Measurements from ENCODE around the gene TEP1. TPM values are rescaled to one million over a fixed set of nuclear protein-coding genes. Genes with fewer than 3 reads are reported as not detected.

The TEP1 gene
- total and polyA plus RNA-seq, 4 donors, result 10.3 to 62.4 (median 38.6) TPM

Other genes starting within 250 kb of the TEP1 start
- gene OR11G2, start 222.6 kb downstream of the TEP1 start, total RNA-seq, result not detected
- gene OR11G2, start 222.6 kb downstream of the TEP1 start, polyA plus RNA-seq, result not detected
- not detected for gene OR11H6, start 189.8 kb downstream of the TEP1 start, total RNA-seq
- gene OR11H6, start 189.8 kb downstream of the TEP1 start, polyA plus RNA-seq, result not detected
- gene OR11H7, start 184.5 kb downstream of the TEP1 start, total RNA-seq, result not detected
- gene OR11H7, start 184.5 kb downstream of the TEP1 start, polyA plus RNA-seq, result not detected
- gene OR11H4, start 174.2 kb downstream of the TEP1 start, total RNA-seq, result not detected
- not detected for gene OR11H4, start 174.2 kb downstream of the TEP1 start, polyA plus RNA-seq
- gene TTC5, start 107.5 kb downstream of the TEP1 start, total RNA-seq, result 10 to 100 TPM; 12.0 to 15.4 TPM
- 1 to 10 TPM; 3.0 to 4.3 TPM for gene TTC5, start 107.5 kb downstream of the TEP1 start, polyA plus RNA-seq
- gene CCNB1IP1, start 80.2 kb downstream of the TEP1 start, total RNA-seq, result 10 to 100 TPM; 34.6 to 50.9 TPM
- gene CCNB1IP1, start 80.2 kb downstream of the TEP1 start, polyA plus RNA-seq, result 10 to 100 TPM; 65.5 to 75.4 TPM
- gene PARP2, start 69.9 kb downstream of the TEP1 start, total RNA-seq, result 10 to 100 TPM; 13.4 to 19.5 TPM
- 10 to 100 TPM; 13.4 to 21.4 TPM for gene PARP2, start 69.9 kb downstream of the TEP1 start, polyA plus RNA-seq
- 1 to 10 TPM in 1 of 2 donors, under 1 TPM in 1; 0.39 to 1.3 TPM for gene KLHL33, start 22.7 kb upstream of the TEP1 start, total RNA-seq
- gene KLHL33, start 22.7 kb upstream of the TEP1 start, polyA plus RNA-seq, result under 1 TPM; 0.25 to 0.41 TPM
- gene OSGEP, start 41.3 kb upstream of the TEP1 start, total RNA-seq, result 10 to 100 TPM; 27.5 to 40.0 TPM
- gene OSGEP, start 41.3 kb upstream of the TEP1 start, polyA plus RNA-seq, result 10 to 100 TPM; 14.9 to 82.1 TPM
- 10 to 100 TPM; 51.1 to 66.0 TPM for gene APEX1, start 41.7 kb upstream of the TEP1 start, total RNA-seq
- 100 to 1,000 TPM in 1 of 2 donors, 10 to 100 TPM in 1; 84.8 to 122 TPM for gene APEX1, start 41.7 kb upstream of the TEP1 start, polyA plus RNA-seq
- 10 to 100 TPM; 25.9 to 27.6 TPM for gene PIP4P1, start 47.9 kb upstream of the TEP1 start, total RNA-seq
- gene PIP4P1, start 47.9 kb upstream of the TEP1 start, polyA plus RNA-seq, result 10 to 100 TPM; 15.8 to 42.7 TPM
- gene PNP, start 55.9 kb upstream of the TEP1 start, total RNA-seq, result 10 to 100 TPM; 46.2 to 54.1 TPM
- gene PNP, start 55.9 kb upstream of the TEP1 start, polyA plus RNA-seq, result 10 to 100 TPM; 21.9 to 56.5 TPM
- under 1 TPM; 0.78 to 0.96 TPM for gene RNASE10, start 92.0 kb upstream of the TEP1 start, total RNA-seq
- not detected for gene RNASE10, start 92.0 kb upstream of the TEP1 start, polyA plus RNA-seq
- not detected for gene RNASE9, start 147.5 kb upstream of the TEP1 start, total RNA-seq
- not detected for gene RNASE9, start 147.5 kb upstream of the TEP1 start, polyA plus RNA-seq
- gene RNASE11, start 174.5 kb upstream of the TEP1 start, total RNA-seq, result not detected
- gene RNASE11, start 174.5 kb upstream of the TEP1 start, polyA plus RNA-seq, result not detected
- not detected for gene RNASE12, start 177.9 kb upstream of the TEP1 start, total RNA-seq
- not detected for gene RNASE12, start 177.9 kb upstream of the TEP1 start, polyA plus RNA-seq
- gene OR6S1, start 228.2 kb upstream of the TEP1 start, total RNA-seq, result not detected
- gene OR6S1, start 228.2 kb upstream of the TEP1 start, polyA plus RNA-seq, result not detected